HG02623 (cell line): ENCODE data around the gene DIPK1B.

Experiments used
- ATAC-seq: cut with Tn5 transposase; IDR thresholded peaks from one replicate; pipeline ENCODE4 v1.9.1; 2021; ENCODE audit warnings: moderate library complexity; ENCODE audit not compliant: unreplicated experiment

DIPK1B gene

GRCh38 chr9:136673088-136673974 is 39.0 kb upstream of the DIPK1B start:
- no peak for ATAC-seq

GRCh38 chr9:136673975-136674785 is 38.2 kb upstream of the DIPK1B start:
- ATAC-seq = no peak

- ATAC-seq = no peak
Observed at GRCh38 chr9:136674786-136675349, 37.5 kb upstream of the DIPK1B start.

GRCh38 chr9:136675477-136676296 is 36.7 kb upstream of the DIPK1B start:
- no peak for ATAC-seq

- no peak for ATAC-seq
Observed at GRCh38 chr9:136676297-136676794, 36.0 kb upstream of the DIPK1B start.

GRCh38 chr9:136676920-136677686 is 35.3 kb upstream of the DIPK1B start:
- ATAC-seq = no peak

GRCh38 chr9:136678034-136678433 is 34.3 kb upstream of the DIPK1B start:
- ATAC-seq = no peak

- ATAC-seq = no peak
Observed at GRCh38 chr9:136678624-136679023, 33.7 kb upstream of the DIPK1B start.

- ATAC-seq = no peak
Observed at GRCh38 chr9:136679431-136679941, 32.9 kb upstream of the DIPK1B start.

GRCh38 chr9:136681029-136681428 is 31.3 kb upstream of the DIPK1B start:
- no peak for ATAC-seq

GRCh38 chr9:136681945-136682699 is 30.2 kb upstream of the DIPK1B start:
- ATAC-seq = no peak

- ATAC-seq = no peak
Observed at GRCh38 chr9:136682710-136683109, 29.7 kb upstream of the DIPK1B start.

- ATAC-seq = no peak
Observed at GRCh38 chr9:136683173-136683745, 29.1 kb upstream of the DIPK1B start.

GRCh38 chr9:136683755-136684154 is 28.6 kb upstream of the DIPK1B start:
- no peak for ATAC-seq

- ATAC-seq = no peak
Observed at GRCh38 chr9:136684339-136684738, 28.0 kb upstream of the DIPK1B start.

- no peak for ATAC-seq
Observed at GRCh38 chr9:136684799-136685198, 27.6 kb upstream of the DIPK1B start.

- no peak for ATAC-seq
Observed at GRCh38 chr9:136685216-136685615, 27.2 kb upstream of the DIPK1B start.

- ATAC-seq = no peak
Observed at GRCh38 chr9:136685790-136686533, 26.4 kb upstream of the DIPK1B start.
